ENCODE results near the gene COL9A1. TPM values are rescaled to one million over a fixed set of nuclear protein-coding genes. Genes with fewer than 3 reads are reported as not detected.
A peak's percentile ranks its signal among the peaks of the same experiment; 100 is the strongest.

COL9A1 gene
- total and polyA plus RNA-seq, 11 donors: 0.09 to 1.7 (median 0.37) TPM; not detected in 2

- no peak for DNase-seq
- intact Hi-C loops (cut with DNase I): no loop called here
- H3K9me3 ChIP-seq: no peaks in the 10 kb centered on the region
Measured at GRCh38 chr6:70241991-70242420, 60.9 kb downstream of the COL9A1 start.

GRCh38 chr6:70241031-70241430 lies 61.9 kb downstream of the COL9A1 start:
- no peaks in the 10 kb centered on the region for H3K4me1 ChIP-seq
- ATAC-seq (no peak), DNase-seq (no peak)
- intact Hi-C loops (cut with DNase I): no loop called here
- no peaks in the 10 kb centered on the region for H3K9me3 ChIP-seq
- TF ChIP-seq CTCF (IDR thresholded peaks at IDR 0.05) (no peak), POLR2A (IDR thresholded peaks at IDR 0.05) (no peak)
- no peak overlapping the region for H3K4me3 ChIP-seq
- WGBS, 4 donors: 43 to 55% (median 51%) methylated on average over 3 of the region's 3 CpGs
- peaks cover 0 to 4% (median 0%) of the 10 kb centered on the region in 9 donors for H3K27me3 ChIP-seq
- H3K27ac ChIP-seq: no peak overlapping the region
- no peaks in the 10 kb centered on the region for H3K36me3 ChIP-seq

More at GRCh38 chr6:70241991-70242420, 60.9 kb downstream of the COL9A1 start:
- Histone ChIP-seq H3K27ac (no peak overlapping the region), H3K4me3 (no peak overlapping the region), H3K4me1 (no peaks in the 10 kb centered on the region), H3K36me3 (no peaks in the 10 kb centered on the region), H3K27me3 (peaks cover 0 to 4% (median 0%) of the 10 kb centered on the region in 9 donors)
- TF ChIP-seq CTCF (IDR thresholded peaks at IDR 0.05) (no peak), POLR2A (IDR thresholded peaks at IDR 0.05) (no peak)
- WGBS, 4 donors: 65 to 78% (median 72%) methylated on average over 7 of the region's 7 CpGs
- peak in 1 of 4 donors; percentile 37 for ATAC-seq

GRCh38 chr6:70236343-70236742 lies 66.5 kb downstream of the COL9A1 start:
- no peak overlapping the region for H3K4me3 ChIP-seq
- H3K27me3 ChIP-seq: peaks cover 0 to 4% (median 0%) of the 10 kb centered on the region in 9 donors
- H3K4me1 ChIP-seq: no peaks in the 10 kb centered on the region
- WGBS, 4 donors: 71 to 74% (median 73%) methylated on average over 3 of the region's 3 CpGs
- intact Hi-C loops (cut with DNase I): no loop called here
- H3K27ac ChIP-seq: no peak overlapping the region
- ATAC-seq: no peak
- H3K9me3 ChIP-seq: no peaks in the 10 kb centered on the region
- no peaks in the 10 kb centered on the region for H3K36me3 ChIP-seq
- no peak for DNase-seq
- TF ChIP-seq CTCF (IDR thresholded peaks at IDR 0.05) (no peak), POLR2A (IDR thresholded peaks at IDR 0.05) (no peak)

GRCh38 chr6:70234561-70235236 lies 68.2 kb downstream of the COL9A1 start:
- ATAC-seq: no peak
- Histone ChIP-seq H3K9me3 (no peaks in the 10 kb centered on the region), H3K4me1 (no peaks in the 10 kb centered on the region), H3K27ac (no peak overlapping the region), H3K36me3 (no peaks in the 10 kb centered on the region), H3K4me3 (no peak overlapping the region), H3K27me3 (peaks cover 0 to 4% (median 0%) of the 10 kb centered on the region in 9 donors)
- intact Hi-C loops (cut with DNase I): no loop called here
- DNase-seq: no peak
- 80 to 91% (median 84%) methylated on average over 7 of the region's 7 CpGs for WGBS, 4 donors
- TF ChIP-seq POLR2A (IDR thresholded peaks at IDR 0.05): no peak
- TF ChIP-seq CTCF (IDR thresholded peaks at IDR 0.05): no peak
